ENCODE measurements around the gene SLC35F3.
"Not testable (repeated sequence)": the region's sequence is repeated elsewhere in the genome, so short reads cannot be mapped to it uniquely, and the experiment has no call there.

The SLC35F3 gene

GRCh38 chr1:234231061-234231892, 326.8 kb downstream of the SLC35F3 start:
- DNase-seq: no peak

GRCh38 chr1:234231893-234232276, 327.4 kb downstream of the SLC35F3 start:
- no peak for DNase-seq

- DNase-seq: no peak
Measured at GRCh38 chr1:234234199-234234598, 329.7 kb downstream of the SLC35F3 start.

- no peak for DNase-seq
Measured at GRCh38 chr1:234235434-234235881, 331.0 kb downstream of the SLC35F3 start.

- no peak for DNase-seq
Measured at GRCh38 chr1:234237393-234237792, 332.9 kb downstream of the SLC35F3 start.

GRCh38 chr1:234238060-234238459, 333.6 kb downstream of the SLC35F3 start:
- DNase-seq: no peak

GRCh38 chr1:234239515-234239914, 335.0 kb downstream of the SLC35F3 start:
- no peak for DNase-seq

GRCh38 chr1:234239936-234240335, 335.5 kb downstream of the SLC35F3 start:
- DNase-seq: no peak

GRCh38 chr1:234240680-234241079, 336.2 kb downstream of the SLC35F3 start:
- DNase-seq: no peak

GRCh38 chr1:234241941-234242490, 337.5 kb downstream of the SLC35F3 start:
- DNase-seq: no peak

- DNase-seq: no peak
Measured at GRCh38 chr1:234243521-234244260, 339.2 kb downstream of the SLC35F3 start.

- no peak for DNase-seq
Measured at GRCh38 chr1:234244482-234244881, 340.0 kb downstream of the SLC35F3 start.

GRCh38 chr1:234246638-234247116, 342.2 kb downstream of the SLC35F3 start:
- DNase-seq: no peak

- DNase-seq: not testable (repeated sequence)
Measured at GRCh38 chr1:234247746-234248145, 343.3 kb downstream of the SLC35F3 start.

GRCh38 chr1:234250747-234251146, 346.3 kb downstream of the SLC35F3 start:
- DNase-seq: no peak

GRCh38 chr1:234253732-234254131, 349.3 kb downstream of the SLC35F3 start:
- DNase-seq: no peak

GRCh38 chr1:234256359-234256758, 351.9 kb downstream of the SLC35F3 start:
- no peak for DNase-seq

- no peak for DNase-seq
Measured at GRCh38 chr1:234258071-234258470, 353.6 kb downstream of the SLC35F3 start.

- DNase-seq: no peak
Measured at GRCh38 chr1:234260578-234260977, 356.1 kb downstream of the SLC35F3 start.

GRCh38 chr1:234261545-234261944, 357.1 kb downstream of the SLC35F3 start:
- DNase-seq: no peak

GRCh38 chr1:234262007-234262753, 357.7 kb downstream of the SLC35F3 start:
- DNase-seq: no peak

- no peak for DNase-seq
Measured at GRCh38 chr1:234262754-234263105, 358.3 kb downstream of the SLC35F3 start.

- no peak for DNase-seq
Measured at GRCh38 chr1:234264832-234265231, 360.4 kb downstream of the SLC35F3 start.

Data from activated effector memory CD4-positive, alpha-beta T cell treated with anti-CD3 and anti-CD28 coated beads, Interleukin-2, amount 50 U/mL, for 16 hours (primary cell).